HG03097 (cell line): ENCODE data around the gene OR6B2.

Experiments
- ATAC-seq: cut with Tn5 transposase; IDR thresholded peaks from one replicate; pipeline ENCODE4 v1.9.1; 2021; ENCODE audit not compliant: unreplicated experiment, low FRiP score

The OR6B2 gene

GRCh38 chr2:239983004-239983778 is 47.0 kb downstream of the OR6B2 start:
- no peak for ATAC-seq
